ENCODE measurements around the gene DCDC2C.
A peak's percentile ranks its signal among the peaks of the same experiment; 100 is the strongest.
"Not testable (repeated sequence)": the region's sequence is repeated elsewhere in the genome, so short reads cannot be mapped to it uniquely, and the experiment has no call there.

Gene DCDC2C

DNA sequence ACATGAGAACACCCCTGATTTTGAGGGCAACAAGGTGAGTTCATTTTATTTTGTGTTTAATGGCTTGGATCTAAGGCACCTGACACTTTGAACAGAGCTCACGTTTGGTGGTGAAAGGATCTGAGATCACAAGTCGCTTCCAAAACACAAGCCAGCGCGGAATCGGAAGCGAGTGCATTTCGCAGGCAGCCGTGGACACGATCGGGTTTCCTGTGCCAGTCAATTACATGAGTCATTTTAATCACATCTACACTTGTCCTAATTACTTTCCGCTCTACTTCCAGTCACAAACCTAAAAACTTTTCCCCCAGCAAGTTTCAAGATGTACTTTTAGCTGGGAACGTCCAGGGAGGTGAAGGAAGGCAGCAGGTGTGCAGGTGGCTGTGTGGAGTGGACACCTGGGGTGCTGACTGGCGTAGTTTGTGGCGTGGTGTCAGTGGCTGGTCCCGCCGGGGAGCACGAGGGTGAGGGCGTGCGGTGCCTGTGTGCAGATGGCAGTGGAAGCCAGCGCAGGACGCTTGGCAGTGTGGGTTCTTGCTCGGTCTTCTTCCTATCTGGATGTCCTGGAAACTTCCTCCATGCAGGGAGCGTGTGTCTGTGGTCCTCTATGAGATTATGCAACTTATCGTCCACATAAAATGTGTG is 75.6 kb downstream of the DCDC2C start:
- DNase-seq, result no peak

DNA sequence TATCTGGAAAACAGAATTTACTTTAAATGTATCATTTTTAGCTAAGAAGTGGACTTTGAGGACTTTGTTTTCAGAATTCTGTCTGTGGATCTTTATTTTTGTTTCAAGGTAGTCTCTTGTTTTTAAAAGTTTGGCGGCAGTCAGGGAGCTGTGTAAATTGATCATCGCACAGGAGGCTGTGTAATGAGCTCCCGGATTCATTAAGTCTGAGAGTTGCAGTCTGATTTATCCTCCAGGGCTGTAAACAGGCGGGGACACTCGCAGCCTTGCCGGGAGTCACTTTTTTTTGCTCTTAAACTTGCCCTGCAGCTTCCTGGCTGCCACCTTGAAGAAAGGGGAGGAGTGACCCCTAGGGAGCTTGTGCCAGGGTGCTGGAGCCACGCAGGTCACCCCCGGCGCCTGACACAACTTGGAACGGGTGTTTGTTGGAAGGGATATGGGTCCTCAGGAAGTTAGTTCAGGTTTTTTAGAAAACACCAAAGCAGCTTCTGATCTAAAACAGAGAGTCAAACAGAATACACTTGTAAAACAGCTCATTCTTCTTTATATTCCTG is 76.2 kb downstream of the DCDC2C start:
- DNase-seq, result no peak

DNA sequence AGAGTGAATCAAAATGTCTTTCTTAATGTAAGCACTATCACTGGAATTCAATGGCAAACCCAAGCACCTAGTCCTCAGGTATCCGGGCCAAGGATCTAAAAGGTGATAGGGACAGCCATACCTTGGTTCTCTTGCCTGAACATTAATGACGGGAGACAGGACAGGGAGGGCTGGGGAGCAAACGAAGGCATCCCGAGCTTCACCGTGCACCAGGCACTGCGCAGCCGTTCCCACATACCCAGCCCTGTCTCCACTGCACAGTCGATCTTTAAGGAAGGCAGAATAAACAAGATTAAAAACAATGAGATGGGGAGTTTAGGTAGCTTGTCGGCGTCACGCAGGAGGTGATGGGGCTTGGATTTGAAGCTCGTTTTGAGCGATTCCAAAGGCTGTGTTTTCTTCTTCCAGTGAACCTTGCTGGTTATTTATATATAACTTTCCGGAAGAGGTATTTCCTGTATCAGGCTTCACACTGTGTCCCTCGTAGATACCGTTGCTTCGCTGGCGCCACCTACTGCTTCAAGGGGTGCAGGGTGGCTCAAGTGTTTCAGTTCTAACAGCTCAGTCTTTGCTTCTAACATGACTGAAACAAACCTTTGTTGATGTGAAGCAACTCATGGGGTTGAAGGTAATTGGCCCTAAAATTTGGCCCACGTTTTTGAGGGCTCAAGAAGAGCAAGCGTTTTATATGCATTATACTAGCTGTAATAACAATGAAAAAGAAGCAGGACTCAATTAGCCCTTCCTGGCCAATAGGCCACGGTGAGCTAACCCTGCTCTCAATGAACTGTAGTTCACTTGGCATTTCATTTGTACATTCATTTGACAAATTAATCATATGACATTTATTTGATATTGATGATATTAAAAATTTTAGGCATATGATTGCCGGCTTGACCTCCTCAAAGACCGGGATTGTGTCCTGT is 77.4 kb downstream of the DCDC2C start:
- DNase-seq, result peak; percentile 56

DNA sequence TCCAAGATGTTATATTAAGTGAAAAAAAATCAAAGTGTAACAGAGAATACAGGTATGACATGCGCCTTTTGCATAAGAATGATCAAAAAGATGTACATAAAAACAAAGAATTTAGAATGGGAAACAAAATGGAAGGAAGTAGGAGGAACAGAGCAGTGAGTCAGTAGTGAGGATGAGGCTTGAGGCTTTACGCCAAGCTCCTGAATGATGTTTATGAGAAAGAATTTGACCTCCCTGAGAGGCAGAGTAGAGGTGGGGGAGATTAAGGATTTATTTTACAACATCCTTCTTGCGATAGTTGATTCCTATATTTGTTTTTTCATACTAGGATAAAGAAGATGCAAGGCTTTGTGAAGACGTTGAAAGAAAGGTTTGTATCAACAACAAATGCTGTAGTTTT is 81.4 kb downstream of the DCDC2C start:
- DNase-seq, result no peak

DNA sequence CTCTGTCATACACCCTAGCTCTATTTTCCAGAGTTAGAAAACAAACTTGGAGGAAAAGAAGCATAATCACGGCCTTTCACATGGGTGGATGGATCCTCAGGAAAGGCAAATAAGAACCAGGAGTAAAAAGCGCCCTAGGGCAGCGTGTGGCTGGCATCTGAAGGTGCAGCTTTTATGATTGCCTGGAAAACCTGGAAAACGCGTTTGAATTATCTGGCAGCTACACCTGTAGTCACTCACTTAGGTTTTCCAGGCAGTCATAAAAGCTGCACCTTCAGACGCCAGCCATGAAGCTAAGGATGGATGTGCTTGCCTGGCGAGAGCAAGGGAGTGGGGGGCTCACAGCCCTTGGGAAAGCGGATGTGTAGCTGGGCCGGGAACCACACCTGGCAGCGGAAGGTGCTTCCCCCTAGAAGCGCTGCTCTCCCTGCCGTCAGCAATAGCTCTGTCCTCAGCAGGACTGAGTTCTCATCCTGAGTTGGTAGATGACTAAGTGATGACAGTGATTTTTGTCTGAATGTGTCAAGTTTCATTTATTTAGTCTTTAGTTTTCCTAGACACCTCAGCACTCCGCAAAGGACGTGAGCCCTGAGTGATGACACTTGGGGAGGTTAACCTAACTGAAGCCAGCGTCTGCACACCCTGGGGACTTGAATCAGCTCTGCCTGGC is 82.0 kb downstream of the DCDC2C start:
- no peak for DNase-seq

DNA sequence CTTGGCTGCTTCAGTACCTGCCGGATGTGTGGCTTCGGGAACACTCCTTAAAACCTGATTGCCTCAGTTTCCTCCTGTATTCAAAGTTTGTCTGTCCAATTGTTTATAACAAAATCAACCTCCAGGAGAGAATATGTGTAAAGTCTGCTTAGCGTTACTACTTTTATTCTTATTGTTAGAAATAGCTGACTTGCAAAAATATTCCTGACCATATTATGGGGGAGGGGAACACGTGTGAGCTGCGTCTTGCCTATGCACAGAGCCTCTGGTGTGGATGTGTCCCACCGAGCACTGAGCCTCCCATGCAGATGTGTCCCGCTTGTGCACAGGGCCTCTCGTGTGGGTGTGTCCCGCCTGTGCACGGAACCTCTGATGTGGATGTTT is 82.5 kb downstream of the DCDC2C start:
- no peak for DNase-seq

DNA sequence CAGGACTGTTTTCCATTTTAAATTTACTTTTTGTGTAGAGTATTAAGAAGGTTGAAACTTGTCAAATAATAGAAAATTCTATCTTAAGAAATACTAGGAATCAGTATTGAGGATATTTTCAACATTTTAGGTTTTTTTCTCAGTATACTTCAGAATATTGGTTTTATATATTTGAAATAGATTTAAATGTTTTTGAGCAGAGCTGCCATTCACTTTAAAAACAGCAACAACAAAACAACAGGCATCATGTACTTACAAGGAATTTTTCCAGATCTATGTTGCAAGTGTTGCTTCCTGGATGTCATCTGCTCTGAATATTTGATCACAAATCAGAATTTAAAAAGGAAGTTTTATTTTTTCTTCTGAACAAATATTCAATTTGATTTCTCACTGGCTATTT is 84.4 kb downstream of the DCDC2C start:
- no peak for DNase-seq

DNA sequence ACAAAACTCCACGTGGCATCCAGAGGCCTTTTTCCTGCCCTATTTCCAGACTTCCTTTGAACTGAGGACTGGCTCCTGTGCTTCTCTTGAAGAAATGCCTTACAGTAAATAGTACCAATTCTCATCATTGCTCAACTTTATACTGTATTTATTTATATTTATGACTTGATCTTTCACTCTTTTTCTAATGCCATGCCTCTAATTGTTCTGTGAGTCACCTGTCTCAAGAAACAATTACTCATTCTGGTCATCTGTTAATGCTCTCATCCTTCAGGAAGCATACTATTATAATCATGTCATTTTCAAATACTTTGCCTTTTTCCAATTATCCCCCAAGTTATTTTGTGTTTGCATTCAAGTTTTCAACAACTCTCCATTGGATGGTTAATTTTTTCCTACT is 85.9 kb downstream of the DCDC2C start:
- DNase-seq, result no peak

DNA sequence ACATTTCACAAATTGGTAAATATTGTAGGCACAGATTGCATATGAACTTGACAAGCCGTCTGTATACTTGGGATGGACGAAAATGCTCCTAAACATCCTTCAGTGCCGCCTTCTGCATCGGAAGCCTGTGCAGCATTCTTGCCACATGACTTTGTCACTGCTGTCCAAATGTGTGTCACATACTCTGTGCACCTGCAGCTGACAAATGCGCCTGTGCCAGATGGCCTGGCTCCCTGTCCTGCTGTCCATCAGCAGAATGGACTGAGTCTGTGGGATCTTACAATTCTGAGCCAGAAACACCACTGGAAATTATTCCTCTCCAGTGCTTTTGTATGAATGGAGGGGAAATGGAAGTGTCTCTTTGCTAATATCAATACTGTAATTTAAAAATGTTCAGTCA is 89.9 kb downstream of the DCDC2C start:
- no peak for DNase-seq

DNA sequence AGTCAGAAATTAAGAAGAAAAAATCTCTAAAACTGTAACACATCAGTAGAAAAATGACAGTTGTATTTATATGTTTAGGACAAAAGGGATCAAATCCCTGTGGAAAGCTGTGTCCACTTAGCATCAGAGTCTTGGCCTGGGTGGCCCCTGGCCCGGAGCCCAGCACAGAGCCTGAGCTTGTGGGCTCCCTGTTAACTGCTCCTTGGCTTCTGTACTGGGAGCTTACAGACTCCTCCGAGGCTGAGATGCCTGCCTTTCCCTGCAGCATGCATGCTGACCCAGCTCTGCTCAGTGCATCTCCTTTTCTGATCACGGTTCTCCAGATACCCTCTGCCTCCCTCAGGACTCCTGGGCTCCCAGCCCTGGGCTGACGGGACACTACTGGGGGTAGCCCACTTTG is 98.1 kb downstream of the DCDC2C start:
- DNase-seq, result no peak

DNA sequence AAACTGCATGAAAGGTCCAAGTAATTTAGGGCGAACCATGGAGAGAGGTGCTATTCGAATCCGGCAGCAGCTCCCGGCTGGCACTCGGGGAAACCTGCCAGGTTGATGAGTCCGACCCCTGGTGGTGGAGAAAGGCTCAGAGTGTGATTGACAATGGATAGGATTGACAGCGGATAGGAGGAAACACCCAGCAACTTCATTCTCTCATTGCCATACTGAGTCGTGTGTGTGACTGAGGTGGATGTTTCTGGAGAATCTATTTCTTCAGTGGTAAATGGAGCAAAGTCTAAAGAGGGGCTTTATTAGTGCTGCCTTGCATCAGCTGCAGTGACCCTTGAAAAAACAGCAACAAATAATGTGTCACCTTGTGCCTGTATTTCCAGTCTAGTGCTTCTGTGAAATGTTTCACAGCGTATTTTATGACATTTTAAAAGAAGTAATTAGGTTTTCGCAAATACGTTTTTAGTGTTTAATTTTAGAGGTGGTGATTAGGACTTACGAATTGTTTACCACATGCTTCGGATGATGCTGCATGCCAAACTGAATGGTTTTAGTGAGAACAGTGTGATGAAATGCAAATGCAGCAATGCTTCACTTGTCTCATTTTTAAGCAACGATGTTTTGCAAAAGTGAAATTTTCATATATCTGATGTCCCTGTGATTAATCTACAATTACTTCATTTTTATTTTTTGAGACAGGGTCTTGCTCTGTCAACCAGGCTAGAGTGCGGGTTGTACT is 102.0 kb downstream of the DCDC2C start:
- no peak for DNase-seq

DNA sequence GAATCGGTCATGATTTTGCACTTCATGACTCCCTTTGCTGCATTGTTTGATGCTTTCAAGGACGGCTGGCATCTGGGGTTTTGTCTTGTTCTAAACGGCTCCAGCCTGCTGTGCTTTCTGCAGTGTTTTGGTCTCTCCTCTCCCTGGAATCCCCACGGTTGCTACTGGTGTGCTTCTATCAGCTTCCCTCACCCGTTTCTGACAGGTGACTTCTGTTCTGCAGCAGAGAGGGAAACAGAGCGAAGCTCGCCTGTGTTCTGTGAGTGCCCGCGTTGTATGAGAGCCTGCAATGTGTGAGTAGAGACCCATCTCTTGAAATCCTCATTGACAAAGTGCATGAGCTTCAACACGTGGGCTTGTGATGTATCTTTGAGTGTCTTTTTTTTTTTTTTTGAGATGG is 102.8 kb downstream of the DCDC2C start:
- DNase-seq, result no peak

DNA sequence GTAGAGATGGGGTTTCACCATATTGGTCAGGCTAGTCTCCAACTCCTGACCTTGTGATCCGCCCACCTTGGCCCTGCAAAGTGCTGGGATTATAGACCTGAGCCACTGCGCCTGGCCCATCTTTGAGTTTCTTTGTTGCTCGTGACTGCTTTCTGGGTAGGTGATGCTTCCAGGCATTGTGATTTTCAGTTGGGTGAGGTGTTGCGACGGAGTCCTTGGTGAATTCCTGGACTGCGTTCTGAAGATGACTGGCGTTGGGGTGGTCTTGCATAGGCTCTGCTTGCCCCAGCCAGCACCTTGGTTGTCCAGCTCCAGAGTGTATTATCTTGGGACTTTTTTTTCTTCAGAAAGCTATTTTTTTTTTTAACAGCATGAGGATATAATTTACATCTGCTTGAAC is 103.4 kb downstream of the DCDC2C start:
- no peak for DNase-seq

DNA sequence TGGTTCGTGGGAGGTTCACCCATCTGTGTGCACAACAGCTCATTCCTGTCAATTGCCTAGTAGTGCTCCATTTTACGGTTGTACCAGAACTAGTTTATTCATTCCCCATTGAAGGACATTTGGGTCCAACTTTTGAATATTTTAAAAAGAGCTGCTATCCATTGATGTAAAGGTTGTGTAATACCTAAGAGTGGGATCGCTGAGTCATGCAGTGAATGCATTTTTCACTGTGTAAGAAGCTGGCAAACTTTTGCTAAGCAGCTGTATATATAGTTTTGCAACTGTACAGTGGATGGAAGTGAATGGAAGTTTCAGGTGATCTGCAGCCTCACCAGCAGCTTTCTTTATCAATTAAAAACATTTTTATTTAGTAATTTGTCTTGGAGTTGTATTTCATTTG is 104.5 kb downstream of the DCDC2C start:
- DNase-seq, result no peak

DNA sequence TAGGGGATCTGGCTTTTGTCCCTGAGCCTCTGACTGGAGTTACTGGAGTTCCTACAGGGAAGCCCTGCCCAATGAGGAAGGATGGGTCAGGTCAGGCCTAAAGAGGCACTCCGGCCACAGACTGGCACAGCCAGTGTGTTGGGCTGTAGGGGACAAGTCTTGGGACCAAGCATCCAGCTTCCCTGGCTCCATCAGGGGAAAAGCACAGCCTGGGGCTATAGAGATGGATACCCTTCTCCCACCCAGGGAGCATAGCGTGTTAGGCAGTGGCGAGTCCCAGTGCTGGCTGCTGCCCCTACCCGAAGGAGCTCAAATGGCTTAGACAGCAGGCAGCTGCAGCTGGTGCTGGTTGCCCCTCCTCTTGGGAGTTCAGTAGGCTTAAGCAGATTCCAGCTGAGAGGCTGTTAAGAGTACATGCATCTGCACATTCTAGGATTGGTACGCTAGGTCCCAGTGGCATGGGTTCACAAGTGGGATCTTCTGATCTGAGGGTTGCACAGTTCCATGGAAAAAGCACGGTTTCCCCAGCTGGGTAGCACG is 111.4 kb downstream of the DCDC2C start:
- DNase-seq, result no peak

DNA sequence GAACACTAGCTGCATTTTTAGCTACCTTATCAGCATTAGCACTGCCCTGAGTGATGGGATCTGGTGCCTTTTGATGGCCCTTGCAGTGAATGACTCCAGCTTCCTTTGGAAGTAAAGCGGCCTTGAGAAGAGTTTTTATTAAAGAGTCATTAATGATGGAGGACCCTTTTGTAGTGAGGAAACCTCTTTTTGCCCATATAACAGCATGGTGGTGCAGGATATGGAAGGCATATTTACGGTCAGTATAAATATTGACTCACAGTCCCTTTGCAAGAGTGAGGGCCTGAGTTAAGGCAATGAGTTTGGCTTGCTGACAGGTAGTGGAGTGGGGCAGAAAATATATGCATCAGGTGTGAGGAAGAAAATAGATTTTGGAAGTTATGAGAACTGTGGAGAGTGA is 113.8 kb downstream of the DCDC2C start:
- DNase-seq, result not testable (repeated sequence)

DNA sequence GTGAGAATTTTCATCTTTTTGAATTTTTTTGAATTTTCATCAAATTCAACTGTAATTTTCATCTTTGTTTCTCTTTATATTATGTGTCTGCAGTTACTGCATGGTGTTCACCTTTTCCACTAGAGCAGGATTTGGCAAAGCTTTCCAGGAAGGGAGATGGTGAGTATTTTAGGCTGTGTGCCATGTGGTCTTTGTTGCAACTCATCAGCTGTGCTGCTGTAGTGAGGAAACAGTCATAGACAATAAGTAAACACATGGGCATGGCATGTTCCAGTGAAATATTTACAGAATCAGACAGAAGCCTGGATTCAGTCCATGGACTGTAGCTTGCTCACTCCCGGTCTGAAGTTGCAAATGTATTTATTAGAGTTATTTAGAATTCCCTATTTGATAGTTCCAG is 120.4 kb downstream of the DCDC2C start:
- DNase-seq, result no peak

DNA sequence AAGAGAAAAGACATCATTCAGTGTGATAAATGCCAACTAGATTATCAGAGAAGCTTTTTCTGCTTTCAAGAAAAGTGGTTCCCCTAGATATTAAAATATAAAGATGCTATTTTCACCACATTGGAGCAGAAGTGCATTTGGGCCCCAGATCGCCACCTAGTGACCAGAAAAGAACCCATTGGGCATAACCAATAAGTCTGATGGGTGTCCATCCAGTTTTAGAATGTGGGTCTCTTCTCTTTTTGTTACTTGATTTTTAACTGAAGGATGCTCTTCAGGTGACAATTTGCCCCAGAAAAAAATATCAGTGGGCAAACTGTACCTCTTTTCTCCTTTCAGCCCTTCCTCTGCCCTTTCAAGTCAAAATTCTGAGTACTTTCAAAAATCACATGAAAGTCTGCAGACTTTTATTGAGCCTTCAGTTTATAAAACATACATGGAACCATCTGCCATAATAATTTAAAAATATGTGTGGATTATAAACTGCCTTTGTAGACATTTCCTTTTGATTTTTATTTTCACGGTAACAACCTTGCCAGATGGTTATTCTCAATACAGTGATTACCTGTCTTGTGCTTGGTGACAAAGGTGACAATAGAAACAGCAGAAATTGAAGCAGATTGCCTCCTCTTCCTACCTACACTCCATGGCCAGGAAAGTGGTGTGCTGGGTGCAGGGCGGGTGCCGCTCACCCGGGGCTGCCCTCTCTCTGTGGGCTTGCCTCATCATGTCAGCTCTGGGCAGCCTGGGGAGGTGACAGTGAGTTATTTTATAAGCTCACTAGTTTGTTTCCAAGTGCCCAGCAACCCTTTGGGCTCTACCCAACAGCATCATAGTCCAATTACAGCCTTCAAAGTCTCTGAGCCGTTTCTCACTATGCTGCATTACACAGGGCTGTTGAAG is 124.5 kb downstream of the DCDC2C start:
- DNase-seq, result no peak

DNA sequence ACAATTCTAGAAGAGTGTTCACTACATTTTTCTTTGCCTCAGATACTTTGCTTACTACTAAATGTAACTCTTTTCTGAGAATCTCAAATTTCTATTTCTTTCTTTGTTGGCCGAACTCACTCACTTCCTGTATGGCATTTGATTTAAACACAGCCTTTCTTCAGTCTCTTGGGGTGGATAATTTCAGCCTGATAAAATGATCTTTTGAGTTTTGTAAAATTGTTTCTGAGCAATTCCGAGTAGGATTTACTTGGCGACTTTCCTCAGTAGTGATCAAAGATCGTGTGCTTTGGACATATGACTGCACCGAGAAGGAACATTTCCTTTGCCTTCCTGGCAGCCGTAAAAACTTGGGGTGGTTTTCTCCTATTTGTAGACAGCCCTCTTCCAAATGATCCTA is 127.4 kb downstream of the DCDC2C start:
- DNase-seq, result no peak

DNA sequence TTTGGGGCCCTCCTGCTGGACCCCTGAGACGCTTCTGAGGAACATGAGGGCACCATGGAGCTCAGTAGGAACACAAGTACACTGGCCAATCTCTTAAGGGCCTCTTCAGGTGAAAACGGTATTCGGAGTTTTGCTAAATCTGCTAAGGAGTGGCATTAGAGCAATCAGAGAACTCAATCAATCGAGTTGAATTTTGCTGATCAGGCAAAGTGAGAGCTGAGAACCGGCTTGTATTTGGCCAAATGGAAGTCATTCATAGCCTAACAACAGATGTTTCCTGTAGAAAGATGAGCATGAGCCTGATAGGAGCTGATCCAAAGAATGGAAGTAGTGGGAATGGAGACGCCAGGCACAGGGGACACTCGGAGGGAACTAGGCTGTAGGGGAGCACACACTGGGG is 133.7 kb downstream of the DCDC2C start:
- DNase-seq, result no peak

DNA sequence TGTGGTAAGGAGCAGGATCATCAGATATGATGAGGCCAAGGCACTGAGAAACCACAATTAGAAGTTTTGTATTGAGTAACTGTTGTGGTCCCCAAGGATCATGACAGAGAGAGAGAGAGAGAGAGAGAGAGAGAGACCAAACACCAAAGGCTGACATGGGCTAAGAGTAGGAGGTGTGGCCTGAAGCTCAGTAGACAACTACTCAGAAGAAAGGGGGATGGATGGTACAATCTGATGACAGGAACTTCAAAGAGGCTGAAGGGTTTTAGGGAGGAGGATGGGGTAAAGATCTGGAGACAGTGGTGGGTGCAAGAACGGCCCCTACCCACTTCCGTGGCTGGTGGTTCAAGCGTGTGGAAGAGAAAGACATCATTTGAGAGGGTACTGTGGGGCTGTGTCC is 135.0 kb downstream of the DCDC2C start:
- no peak for DNase-seq

DNA sequence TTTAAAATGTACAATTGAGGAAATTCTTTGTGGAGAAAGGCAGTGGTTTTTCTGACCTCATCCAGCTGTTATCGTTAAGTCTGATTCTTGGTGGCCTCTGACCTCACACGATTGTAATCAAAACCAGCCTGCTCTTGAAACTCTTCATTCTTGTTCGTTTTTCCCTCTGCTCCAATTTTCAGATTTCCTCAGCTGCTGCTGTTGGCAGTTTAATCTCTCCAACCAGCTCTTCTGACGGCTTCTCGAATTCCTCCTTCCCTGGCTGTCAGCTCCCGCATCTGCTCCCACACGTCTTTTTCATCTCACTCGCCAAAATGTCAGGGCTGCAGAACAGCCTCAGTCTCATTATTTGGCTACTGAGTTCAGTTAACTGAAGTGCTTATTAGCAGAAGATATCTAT is 136.1 kb downstream of the DCDC2C start:
- no peak for DNase-seq
